Inflammatory macrophage treated with lipopolysaccharide for 1 hour (primary cell): ENCODE data around the gene TRIM40.

Source experiments
- DNase-seq, 2 donors: peaks; one replicate each; pipeline ENCODE4 v3.0.0-alpha.2; 2020 to 2022

TRIM40 gene

DNA sequence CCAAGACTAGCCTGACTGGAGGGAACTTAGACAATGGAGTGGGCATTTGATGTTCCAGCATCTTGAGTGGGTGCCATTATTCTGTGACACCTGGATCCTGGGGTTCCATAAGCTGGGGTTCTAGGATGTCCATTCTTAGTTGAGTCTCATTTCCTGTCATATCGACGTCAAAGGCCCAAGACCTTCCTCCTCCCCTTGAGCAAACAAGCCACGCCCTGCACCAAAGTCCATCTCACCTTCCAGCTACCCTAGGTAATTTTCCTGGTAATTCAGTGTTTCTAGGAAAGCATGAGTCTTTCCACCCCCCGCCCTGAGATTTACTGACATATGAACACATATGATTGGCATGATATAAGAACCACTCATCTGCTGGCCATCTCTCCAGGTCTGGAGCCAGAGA, at the start of gene TRIM40:
TRIM40 (plus strand) TSS at position 384 of the 400 bp plus-strand sequence. CDS start 897 bp downstream, outside the sequence.
- DNase-seq: no peak

DNA sequence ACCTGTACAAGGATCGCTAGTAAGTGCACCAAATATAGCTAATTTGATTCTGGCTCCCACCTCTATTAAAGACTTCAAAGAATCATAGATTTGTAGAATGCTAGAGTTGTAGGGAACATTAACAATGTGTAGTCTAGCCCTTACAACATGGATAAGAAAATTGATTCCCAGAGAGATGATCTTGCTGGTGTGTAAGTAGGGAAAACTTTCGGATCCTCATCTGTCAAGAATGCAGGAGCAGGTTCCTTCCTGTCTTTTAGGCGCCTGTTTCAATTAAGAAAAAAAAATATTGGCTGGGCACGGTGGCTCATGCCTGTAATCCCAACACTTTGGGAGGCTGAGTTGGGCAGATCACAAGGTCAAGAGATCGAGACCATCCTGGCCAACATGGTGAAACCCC, 48.1 kb upstream of the TRIM40 start:
- DNase-seq: no peak

DNA sequence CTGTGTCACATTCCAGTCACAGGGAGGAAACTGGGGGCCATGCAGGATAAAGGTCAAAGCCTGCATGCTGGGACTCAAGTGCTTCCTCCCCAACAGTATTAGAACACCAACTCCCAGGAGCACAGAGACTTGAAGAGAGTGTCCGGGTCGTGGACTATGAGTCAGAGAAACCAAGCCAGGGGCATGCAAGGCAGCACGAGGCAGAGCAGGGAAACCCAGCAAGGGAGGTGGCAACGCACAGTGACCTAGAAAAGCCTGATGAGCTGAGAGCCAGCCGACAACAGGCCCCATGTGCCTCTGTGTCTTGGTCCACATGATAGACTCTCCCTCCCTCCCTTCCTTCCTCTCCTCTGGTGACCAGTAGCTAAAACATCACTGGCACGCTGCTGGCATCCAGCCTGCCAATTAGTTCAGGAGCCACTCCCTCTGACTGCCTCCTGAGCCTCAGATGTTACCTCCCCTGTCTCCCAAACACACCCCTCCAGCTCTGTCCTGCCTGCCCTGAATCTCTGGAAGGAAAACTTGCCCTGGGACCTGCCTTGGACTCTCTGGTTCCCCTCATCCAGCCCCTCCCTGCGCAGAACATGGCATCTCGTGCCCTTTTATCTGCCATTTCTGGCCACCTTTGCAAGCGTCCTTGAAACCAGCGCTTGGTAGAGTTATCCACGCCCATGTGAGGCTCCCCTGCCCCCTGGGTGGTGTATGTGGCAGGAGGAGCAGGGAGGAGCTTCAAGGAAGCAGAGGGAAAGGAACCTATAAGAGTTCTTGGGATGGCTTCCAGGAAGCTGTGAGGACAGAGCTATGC, 44.2 kb upstream of the TRIM40 start:
- DNase-seq: peak; percentile 60 to 96

DNA sequence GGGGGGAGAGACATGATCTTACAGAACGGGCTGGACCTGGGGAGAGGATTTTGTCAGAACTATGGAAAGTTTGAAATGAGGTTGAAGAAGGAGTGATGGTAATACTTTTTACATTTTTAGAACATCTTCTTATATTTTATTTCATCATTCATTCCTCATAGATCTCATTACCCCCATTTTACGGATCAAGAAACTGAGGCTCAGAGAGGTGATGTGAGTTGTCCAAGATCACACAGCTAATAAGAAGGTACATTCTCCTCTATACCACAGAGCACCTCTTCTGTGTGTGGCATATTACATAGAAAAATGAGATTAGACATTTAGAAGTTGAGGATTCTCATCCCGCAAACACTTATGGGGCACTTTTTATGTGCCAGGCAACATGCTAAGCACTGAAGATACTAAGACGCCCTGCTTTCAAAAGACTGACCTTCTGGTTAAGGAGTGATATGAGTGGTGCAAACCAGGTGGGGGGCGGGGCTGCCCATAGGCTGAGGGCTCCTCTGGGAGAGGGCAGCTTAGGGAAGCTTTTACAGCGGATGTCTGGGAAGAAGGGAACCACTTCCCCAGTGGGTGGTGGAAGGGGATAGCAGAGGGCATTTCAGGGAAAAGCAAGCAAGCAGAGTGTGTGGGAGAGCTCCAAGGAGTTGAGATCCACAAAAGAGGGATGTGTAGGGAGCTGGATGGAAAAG, 42.9 kb upstream of the TRIM40 start:
- no peak for DNase-seq

GRCh38 chr6:30093951-30094661, 41.8 kb upstream of the TRIM40 start:
- DNase-seq: peak; percentile 51 to 77

DNA sequence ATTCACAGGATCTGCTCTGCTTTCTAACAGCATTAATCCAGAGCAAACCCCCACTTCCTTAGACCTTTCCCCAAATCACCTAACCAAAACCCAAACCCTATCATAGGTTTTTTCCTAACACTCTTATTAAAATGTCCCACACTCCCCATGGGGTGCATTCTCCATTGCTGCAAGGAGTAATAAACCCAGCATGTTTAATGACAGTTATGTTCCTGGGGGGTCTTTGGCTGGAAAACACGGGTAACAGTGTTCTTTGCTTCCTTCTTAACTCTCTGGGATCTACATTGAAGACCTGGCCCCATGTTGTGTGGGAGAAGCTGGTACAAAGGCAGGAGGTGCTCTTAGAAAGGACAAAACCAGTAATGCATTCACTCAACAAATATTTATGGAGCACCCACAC, 39.1 kb upstream of the TRIM40 start:
- DNase-seq: no peak

DNA sequence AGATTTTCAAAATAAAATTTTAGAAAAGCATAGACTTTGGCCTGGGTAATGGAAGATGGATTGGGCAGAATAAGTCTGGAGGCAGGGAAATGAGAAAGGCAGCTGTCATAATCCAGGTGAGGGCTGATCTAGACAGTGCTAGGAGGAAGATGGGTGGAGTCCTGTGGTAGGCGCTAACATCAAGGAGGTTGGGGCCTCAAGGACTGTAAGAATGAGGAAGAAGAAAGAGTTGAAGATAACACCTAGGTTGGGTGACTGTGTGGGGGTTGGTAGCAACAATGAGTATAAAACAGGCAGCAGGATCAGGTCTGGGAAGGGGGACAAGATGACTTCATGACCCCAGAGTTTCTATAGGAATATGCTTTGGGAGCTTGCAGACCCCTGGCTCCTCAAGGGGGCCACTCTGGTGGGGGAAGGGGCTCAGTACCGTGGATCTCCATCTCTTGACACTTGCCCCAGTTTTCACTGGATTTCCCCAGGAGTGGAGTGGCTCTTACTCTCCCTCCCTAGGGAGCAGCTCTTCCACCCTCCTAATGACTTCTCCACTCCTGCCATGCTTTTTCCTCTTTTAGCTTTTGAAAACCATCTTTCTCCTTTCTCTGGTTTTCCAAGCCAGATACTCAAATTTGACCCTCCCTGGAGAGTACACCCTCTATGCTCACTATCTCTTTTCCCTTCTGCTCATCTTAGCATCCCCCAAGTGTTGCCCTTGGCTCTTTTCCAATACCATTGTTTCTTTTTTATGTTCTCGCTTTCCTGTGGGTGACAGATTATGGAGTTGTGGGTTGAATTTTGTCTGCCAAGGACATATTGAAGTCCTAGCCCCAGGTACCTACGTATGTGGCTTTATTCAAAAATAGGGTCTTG, 37.8 kb upstream of the TRIM40 start:
- DNase-seq: no peak

DNA sequence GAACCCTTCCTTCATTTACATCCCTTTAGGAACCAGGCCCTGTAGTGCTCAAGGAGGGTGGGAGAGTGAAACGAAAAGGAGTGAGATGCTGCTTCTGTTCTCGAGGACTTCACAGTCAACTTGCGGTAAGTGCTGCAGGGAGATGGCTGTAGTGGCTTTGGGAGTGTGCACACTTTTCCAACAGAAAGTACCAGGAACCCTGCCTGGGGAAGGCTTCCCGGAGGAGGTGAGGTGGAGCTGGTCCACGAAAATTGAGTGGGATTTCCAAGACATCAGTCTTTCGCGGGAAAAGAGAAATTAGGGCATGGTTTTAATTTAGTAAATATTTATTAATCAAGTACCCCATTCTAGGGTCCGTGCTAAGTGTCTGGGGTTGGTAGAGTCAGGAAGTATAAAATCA, 35.8 kb upstream of the TRIM40 start:
- no peak for DNase-seq

DNA sequence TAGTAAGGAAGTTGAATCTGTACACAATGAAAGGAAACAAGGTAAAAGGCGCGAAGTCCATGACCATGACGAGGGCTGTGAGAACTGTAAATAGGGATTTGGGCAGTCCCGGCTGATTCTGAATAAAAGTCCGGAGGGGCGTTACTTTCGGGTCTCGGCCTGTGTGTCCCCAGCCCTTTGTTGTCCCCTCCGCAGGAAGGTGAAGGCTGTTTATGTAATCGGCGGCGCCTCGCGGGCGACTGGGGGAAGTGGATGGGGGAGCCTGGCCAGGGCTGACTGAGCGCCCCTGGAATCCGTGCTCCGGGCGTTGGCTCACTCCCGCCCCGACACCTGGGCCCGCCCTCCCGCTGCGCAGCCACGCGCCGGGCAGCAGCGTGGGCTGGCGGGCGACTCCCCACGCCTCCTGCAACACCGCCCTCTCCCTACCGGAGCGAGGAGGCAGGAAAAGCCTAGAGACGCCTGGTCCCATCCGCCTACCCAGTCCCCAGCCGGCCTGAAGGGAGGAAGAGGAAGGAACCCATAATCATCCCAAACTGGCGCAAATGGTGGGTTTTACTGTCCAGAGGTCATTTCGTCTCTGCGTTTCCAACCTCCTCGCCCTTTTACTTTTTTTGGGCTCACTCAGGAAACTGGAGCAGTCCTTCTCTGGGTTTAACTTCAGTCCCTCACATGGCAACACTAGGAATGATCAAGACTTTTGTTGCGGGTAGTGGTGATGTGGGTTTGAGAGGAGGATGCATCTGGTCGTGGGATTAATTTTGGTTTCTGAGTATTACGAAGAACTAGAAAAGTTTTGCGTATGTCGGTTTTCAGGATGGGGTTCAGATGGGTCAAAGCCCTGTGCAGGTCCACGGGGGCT, 35.1 kb upstream of the TRIM40 start:
- peak; percentile 27 to 81 for DNase-seq

GRCh38 chr6:30101444-30102413, 34.2 kb upstream of the TRIM40 start:
- DNase-seq: peak; percentile 86 to 92

DNA sequence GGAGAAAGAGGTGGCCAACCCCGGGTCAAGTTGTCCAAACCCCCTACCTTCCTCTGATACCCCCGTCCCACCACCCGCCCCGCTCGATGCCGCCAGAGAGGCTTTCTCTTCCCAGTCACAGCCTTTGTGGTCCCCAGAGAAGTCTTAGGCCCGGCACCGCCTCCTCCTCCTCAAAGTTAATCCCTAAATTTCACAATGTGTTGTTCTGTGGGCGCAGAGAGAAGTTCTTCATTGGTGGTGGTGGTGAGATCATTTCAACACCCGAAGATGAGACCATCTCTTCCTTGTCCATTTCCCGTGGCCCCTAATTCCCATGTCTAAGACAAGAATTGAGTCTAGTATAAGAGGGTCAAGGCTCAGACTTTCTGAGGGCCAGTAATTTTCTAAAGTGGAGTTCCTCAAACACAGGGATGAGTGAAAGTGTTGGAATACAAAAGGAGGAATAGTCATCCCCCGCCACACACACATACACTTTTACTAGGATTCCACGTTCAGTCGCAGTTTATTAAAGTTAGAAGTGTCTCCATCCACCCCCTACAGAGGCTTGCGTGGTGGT, 33.4 kb upstream of the TRIM40 start:
- DNase-seq: peak; percentile 93 to 98

DNA sequence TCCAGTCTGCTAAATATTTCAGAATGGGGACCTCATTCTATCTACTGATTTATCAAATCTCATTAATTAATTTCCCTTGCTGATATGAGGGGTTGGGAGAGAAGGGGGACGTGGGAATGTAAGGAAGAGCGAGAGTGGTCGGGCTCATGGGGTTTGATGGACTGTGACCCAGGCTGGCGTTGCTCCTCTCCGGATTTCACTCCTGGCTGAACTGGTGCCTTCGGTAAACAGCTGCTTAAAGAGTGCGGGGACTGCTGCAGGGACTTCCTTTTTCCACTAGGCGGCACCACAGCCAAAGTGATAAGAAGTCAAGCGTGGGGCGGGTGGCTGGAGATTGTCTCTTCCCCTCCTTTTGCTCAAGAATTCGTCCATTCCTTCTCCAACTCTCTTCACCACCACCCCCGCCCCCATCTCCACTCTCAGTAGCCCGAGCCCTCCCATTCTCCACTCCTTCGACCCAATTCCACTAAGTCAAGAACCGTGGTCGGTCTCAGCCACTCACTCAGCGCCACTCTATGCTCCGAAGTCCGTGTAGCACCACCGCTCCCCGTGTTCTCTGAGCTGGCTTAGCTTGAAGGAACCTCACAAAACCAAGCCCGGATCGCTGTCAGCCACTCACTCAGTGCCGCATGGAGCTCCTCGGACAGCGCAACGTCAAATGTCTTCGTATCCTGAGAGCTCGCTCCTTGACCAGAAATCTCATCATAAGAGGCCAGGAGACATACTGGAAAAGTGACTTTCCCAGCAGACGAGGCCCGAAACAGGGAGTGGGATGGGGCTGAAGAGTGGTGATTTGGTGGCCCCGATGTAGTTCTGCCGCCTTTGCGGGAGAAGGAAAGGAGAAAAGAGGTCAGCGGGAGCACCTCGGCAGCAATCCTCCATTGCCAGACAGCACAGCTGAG, 32.7 kb upstream of the TRIM40 start:
- DNase-seq: peak; percentile 85 to 97

DNA sequence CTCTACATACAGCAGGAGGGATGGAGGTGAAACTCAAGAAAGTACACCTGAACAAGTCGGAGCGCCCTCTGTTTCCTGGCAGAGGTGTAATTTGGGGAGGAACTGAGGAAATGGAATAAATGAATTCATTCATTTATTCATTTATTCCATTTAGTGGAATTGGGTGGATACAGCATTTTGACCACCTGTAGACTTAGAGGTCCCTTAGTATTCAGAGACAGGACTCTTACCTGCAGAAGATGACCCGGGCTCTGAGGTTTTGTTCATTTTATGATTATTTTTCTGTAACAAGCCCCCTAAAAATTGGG, 32.1 kb upstream of the TRIM40 start:
- no peak for DNase-seq

GRCh38 chr6:30104661-30105060, 31.3 kb upstream of the TRIM40 start:
- no peak for DNase-seq

GRCh38 chr6:30111266-30111856, 24.6 kb upstream of the TRIM40 start:
- no peak for DNase-seq

- DNase-seq: peak; percentile 47 to 83
Observed at GRCh38 chr6:30112402-30112994, 23.4 kb upstream of the TRIM40 start.

DNA sequence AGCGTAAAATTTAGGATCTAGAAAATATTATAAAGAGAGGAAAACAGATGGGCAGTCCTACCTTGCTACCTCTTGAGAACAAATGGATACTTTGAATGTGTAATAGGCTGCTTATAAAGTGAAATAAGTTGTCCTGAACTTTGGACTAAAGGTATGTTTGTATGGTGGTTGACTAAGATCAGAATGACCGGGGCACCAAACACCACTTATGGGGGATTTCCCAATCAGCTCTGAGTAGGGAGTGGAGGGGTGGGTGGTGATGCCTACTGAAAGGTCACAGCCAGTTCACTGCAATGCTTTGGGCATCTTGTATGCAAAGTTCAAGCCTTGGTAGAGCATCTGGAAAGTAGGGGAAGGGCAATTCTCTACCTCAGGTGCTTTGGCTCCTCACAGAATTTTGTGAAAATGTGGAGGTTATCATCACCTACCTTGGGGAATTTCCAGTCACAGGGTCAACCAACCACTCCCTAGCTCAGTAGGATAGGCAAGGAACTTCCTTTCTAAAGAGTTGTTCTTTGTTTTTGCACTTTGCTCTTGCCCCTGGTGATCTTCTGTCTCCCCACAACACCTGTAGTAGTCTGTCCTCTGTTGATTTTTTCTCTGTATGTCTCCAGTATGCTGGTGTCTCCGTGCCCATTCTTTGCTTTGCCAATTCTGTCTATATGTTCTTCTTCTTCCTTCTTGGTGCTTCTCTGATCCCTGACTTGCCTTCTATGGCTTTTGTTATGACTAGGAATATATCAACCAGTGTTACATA, 22.8 kb upstream of the TRIM40 start, which contains the start of gene TRIM31:
TRIM31 (minus strand) TSS at position 88 of the 757 bp plus-strand sequence. CDS start 285 bp downstream, outside the sequence.
- DNase-seq: peak; percentile 52 to 80
